Kidney (tissue), 14 donors: ENCODE measurements around the gene HERPUD2. TPM values are rescaled to one million over a fixed set of nuclear protein-coding genes. Genes with fewer than 3 reads are reported as not detected.

ENCODE experiments used
- DNase-seq, 5 donors: peaks; one replicate each; pipeline ENCODE4 v3.0.0-alpha.2; 2013 to 2020
- FAIRE-seq: peaks from 2 replicates; lab custom pipeline; 2012; peaks lifted over from hg19 to GRCh38; lab: Jason Lieb, UNC
- H3K27ac ChIP-seq, 2 donors: one replicate each; pipeline ENCODE4 v1.7.0; 2013; ENCODE audit warnings: low read depth in 2 of 2, low read length in 2 of 2, inconsistent platforms in 1 of 2
- H3K27me3 ChIP-seq: one replicate; pipeline ENCODE4 v1.7.1; 2013; ENCODE audit warnings: low read length, inconsistent platforms; ENCODE audit not compliant: control insufficient read depth, insufficient read depth
- H3K36me3 ChIP-seq, 3 donors: one replicate each; pipeline versions ENCODE4 v1.7.0 to v1.7.1; 2013; ENCODE audit warnings: low read length in 3 of 3, control low read depth in 1 of 3, inconsistent platforms in 1 of 3; ENCODE audit not compliant: insufficient read depth in 3 of 3, control insufficient read depth in 2 of 3
- H3K4me1 ChIP-seq, 3 donors: one replicate each; pipeline versions ENCODE4 v1.7.0 to v1.7.1; 2013; ENCODE audit warnings: low read length in 3 of 3, inconsistent platforms in 1 of 3, low read depth in 1 of 3; ENCODE audit not compliant: control insufficient read depth in 2 of 3, insufficient read depth in 2 of 3
- H3K4me3 ChIP-seq, 3 donors: one replicate each; pipeline versions ENCODE4 v1.7.0 to v1.8.1; 2013; ENCODE audit warnings: low read length in 3 of 3, control low read depth in 1 of 3, inconsistent platforms in 1 of 3
- H3K9ac ChIP-seq, 3 donors: one replicate each; pipeline versions ENCODE4 v1.7.0 to v1.7.1; 2013; ENCODE audit warnings: low read length in 3 of 3, control low read depth in 1 of 3, inconsistent platforms in 1 of 3
- H3K9me3 ChIP-seq, 3 donors: one replicate each; pipeline versions ENCODE4 v1.7.0 to v1.7.1; 2013; ENCODE audit warnings: low read length in 3 of 3, control low read depth in 1 of 3, inconsistent platforms in 1 of 3; ENCODE audit not compliant: control insufficient read depth in 2 of 3, insufficient read depth in 1 of 3
- intact Hi-C: fragments of 100-400 bp; cut with DNase I; formaldehyde crosslinking; loops from one replicate; pipeline ENCODE4 v1.11.1; 2022
- polyA plus RNA-seq: library from polyadenylated mRNA; stranded (reverse); fragments of 350-450 nt; fragmentation: Illumina TruSeq; extraction: RNeasy Lipid Tissue Mini Kit (QIAGEN cat#74804); gene quantifications from one replicate; pipeline ENCODE4 v1.2.3, GENCODE V29; 2014; ENCODE audit warnings: low read depth, low replicate concordance; ENCODE audit not compliant: insufficient read depth
- total RNA-seq: library from RNA; stranded (reverse); fragmentation: NEBNext Ultra II Directional; extraction: Animal tissue kit (Norgen Biotek cat#: 25700); gene quantifications from one replicate; pipeline ENCODE4 v1.2.1, GENCODE V29; 2021
- TF ChIP-seq, protein P1 (sequence below): IDR thresholded peaks from 3 replicates; pipeline ENCODE4 v1.5.1; 2012; ENCODE audit warnings: mild to moderate bottlenecking, moderate library complexity, borderline replicate concordance; ENCODE audit not compliant: insufficient read depth; ENCODE audit errors: extremely low read depth
- donor health status: control.
- donor health status: control.
- donor health status: control.
- donor health status: control.
- donor health status: control.
- donor health status: DM: yes; HTN: yes; CAD: no.
- donor health status: Normal renal cell carcinoma (clear cell type).

HERPUD2 gene
- total and polyA plus RNA-seq, 2 donors from 2014 or later, result 10.0 to 28.9 TPM

DNA sequence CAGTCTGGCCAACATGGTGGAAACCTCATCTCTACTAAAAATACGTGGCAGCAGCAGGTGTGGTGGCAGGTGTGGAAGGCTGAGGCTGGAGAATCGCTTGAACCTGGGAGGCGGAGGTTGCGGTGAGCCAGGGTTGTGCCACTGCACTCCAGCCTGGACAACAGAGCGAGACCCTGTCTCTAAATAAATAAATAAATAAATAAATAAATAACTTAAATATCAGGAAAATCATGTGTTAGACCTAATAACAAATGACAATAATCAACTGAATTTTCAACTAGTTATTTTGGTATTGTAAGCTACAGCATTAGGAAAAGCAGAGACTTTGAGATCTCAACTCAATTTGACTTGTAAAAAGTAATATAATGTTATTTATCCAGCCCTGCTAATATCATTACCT, 9.2 kb downstream of the HERPUD2 start:
- Histone ChIP-seq H3K36me3 (no peaks in the 10 kb centered on the region), H3K4me1 (peaks cover 0 to 7% (median 0%) of the 10 kb centered on the region in 3 donors), H3K27me3 (no peaks in the 10 kb centered on the region), H3K27ac (no peak overlapping the region), H3K4me3 (no peak overlapping the region), H3K9ac (no peak overlapping the region), H3K9me3 (no peaks in the 10 kb centered on the region)
- DNase-seq (no peak), FAIRE-seq (no peak)
- TF ChIP-seq, protein P1, sequence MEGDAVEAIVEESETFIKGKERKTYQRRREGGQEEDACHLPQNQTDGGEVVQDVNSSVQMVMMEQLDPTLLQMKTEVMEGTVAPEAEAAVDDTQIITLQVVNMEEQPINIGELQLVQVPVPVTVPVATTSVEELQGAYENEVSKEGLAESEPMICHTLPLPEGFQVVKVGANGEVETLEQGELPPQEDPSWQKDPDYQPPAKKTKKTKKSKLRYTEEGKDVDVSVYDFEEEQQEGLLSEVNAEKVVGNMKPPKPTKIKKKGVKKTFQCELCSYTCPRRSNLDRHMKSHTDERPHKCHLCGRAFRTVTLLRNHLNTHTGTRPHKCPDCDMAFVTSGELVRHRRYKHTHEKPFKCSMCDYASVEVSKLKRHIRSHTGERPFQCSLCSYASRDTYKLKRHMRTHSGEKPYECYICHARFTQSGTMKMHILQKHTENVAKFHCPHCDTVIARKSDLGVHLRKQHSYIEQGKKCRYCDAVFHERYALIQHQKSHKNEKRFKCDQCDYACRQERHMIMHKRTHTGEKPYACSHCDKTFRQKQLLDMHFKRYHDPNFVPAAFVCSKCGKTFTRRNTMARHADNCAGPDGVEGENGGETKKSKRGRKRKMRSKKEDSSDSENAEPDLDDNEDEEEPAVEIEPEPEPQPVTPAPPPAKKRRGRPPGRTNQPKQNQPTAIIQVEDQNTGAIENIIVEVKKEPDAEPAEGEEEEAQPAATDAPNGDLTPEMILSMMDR, result no peak
- intact Hi-C loops, result no loop called here

DNA sequence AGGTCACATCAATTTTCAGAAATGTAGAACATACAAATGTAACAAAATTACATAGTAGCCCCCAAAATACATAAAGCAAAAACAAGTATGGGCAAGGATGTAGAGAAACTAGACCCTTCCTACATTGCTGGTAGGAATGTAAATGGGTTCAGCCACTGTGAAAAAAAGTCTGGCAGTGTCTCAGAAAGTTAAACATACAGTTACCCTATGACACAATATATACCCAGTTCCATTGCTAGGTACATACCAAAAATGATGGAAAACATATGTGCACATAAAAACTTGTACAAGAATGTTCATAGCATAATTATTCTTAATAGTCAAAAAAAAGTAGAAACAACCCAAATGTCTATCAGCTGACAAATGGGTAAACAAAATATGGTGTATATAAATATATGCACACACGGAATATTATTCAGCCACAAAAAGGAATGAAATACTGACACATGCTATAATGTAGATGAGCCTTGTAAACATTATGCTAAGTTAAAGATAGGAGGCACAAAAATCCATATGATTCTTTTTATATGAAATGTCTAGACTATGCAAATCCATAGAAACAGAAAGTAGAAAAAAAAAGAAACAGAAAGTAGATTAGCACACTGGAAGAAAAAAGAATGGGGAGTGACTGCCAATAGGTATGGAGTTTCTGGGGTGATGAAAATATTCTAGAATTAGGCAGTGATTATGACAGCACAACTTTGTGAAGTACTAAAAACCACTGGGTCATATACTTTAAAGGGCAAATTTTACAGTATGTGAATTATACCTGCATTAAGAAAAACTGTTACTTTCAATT, 13.5 kb downstream of the HERPUD2 start:
- no peak for FAIRE-seq
- intact Hi-C loops, result no loop called here

DNA sequence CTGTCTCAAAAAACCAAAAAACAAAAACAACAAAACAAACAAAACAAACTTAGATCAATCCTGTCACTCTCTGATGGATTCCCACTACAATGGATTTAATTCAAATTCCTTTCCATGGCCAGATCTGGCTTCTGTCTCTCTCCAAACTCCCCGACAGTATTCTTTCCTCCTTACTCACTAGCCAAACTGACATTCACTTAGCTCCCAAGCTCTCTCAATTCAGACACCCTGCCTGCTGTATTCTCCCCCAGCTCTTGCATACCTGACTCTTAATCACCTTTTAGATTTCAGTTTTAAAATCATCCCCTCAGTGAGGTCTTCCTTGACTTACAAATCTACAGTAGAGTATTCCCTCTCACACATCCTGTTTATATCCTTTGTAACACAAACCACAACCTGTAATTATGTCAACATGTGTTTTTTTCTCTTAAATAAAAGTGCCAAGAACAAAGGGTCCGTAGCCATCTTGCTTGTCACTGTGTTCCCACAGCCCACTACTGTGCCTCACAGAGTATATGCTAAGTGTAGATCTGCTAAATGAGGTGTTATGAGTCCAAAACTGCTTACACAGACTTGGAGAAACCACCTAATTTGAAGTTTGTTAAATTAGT, 14.4 kb downstream of the HERPUD2 start:
- Histone ChIP-seq H3K27ac (no peak overlapping the region), H3K27me3 (no peaks in the 10 kb centered on the region), H3K36me3 (no peaks in the 10 kb centered on the region), H3K4me1 (no peaks in the 10 kb centered on the region), H3K4me3 (no peak overlapping the region), H3K9me3 (no peaks in the 10 kb centered on the region), H3K9ac (no peak overlapping the region)
- DNase-seq (no peak), FAIRE-seq (no peak)
- TF ChIP-seq, protein P1, result no peak
- intact Hi-C loops, result no loop called here

More for the DNA sequence above, 13.5 kb downstream of the HERPUD2 start:
- Histone ChIP-seq H3K27ac (no peak overlapping the region), H3K4me3 (no peak overlapping the region), H3K9me3 (no peaks in the 10 kb centered on the region), H3K27me3 (no peaks in the 10 kb centered on the region), H3K36me3 (no peaks in the 10 kb centered on the region), H3K4me1 (no peaks in the 10 kb centered on the region), H3K9ac (no peak overlapping the region)
- TF ChIP-seq, protein P1, result no peak
- DNase-seq, result no peak
